ENCODE measurements around the gene ROR1. TPM values are rescaled to one million over a fixed set of nuclear protein-coding genes. Genes with fewer than 3 reads are reported as not detected.

Gene ROR1
- total and polyA plus RNA-seq, 12 donors: 2.9 to 36.2 (median 15.3) TPM

- Histone ChIP-seq H3K9me3 (peaks cover 0 to 8% (median 0%) of the 10 kb centered on the region in 11 donors), H3K36me3 (no peaks in the 10 kb centered on the region), H3K27ac (no peak overlapping the region), H3K4me3 (no peak overlapping the region), H3K27me3 (no peaks in the 10 kb centered on the region), H3K4me1 (peaks cover 0 to 15% (median 8%) of the 10 kb centered on the region in 9 donors)
- WGBS, 2 donors: 95 to 99% methylated on average over 2 of the region's 2 CpGs
- intact Hi-C loops (cut with DNase I): loop anchor here in 1 of 10 donors (10.0 kb wide), 1 partner anchor 86 kb away; no protein-coding TSS in a partner anchor
- no peak for DNase-seq
- no peak for ATAC-seq
- no peak for TF ChIP-seq CTCF (IDR thresholded peaks at IDR 0.05)
Measured at GRCh38 chr1:64030411-64030810, 256.6 kb downstream of the ROR1 start.

GRCh38 chr1:64031236-64031635 lies 257.4 kb downstream of the ROR1 start:
- TF ChIP-seq CTCF (IDR thresholded peaks at IDR 0.05): no peak
- no peak overlapping the region for H3K4me3 ChIP-seq
- intact Hi-C loops (cut with DNase I): loop anchor here in 1 of 10 donors (10.0 kb wide), 1 partner anchor 86 kb away; no protein-coding TSS in a partner anchor
- ATAC-seq (peak in 3 of 8 donors; percentile 41 to 59 (median 51)), DNase-seq (no peak)
- peaks cover 0 to 15% (median 8%) of the 10 kb centered on the region in 9 donors for H3K4me1 ChIP-seq
- WGBS, 2 donors: 62 to 86% methylated on average over 1 of the region's 1 CpG
- no peak overlapping the region for H3K27ac ChIP-seq
- no peaks in the 10 kb centered on the region for H3K27me3 ChIP-seq
- peaks cover 0 to 8% (median 0%) of the 10 kb centered on the region in 11 donors for H3K9me3 ChIP-seq
- no peaks in the 10 kb centered on the region for H3K36me3 ChIP-seq

GRCh38 chr1:64033667-64034220 lies 259.9 kb downstream of the ROR1 start:
- no peak for TF ChIP-seq CTCF (IDR thresholded peaks at IDR 0.05)
- DNase-seq (peak in 1 of 2 donors; percentile 41), ATAC-seq (peak in 7 of 8 donors; percentile 74 to 89 (median 81))
- Histone ChIP-seq H3K4me3 (no peak overlapping the region), H3K27ac (no peak overlapping the region), H3K4me1 (peaks cover 0 to 37% (median 19%) of the 10 kb centered on the region in 9 donors), H3K27me3 (no peaks in the 10 kb centered on the region), H3K9me3 (no peaks in the 10 kb centered on the region), H3K36me3 (no peaks in the 10 kb centered on the region)
- 35 to 43% methylated on average over 3 of the region's 3 CpGs for WGBS, 2 donors
- intact Hi-C loops (cut with DNase I): loop anchor here in 1 of 10 donors (10.0 kb wide), 1 partner anchor 89 kb away; no protein-coding TSS in a partner anchor

- intact Hi-C loops (cut with DNase I): loop anchor here in 1 of 10 donors (10.0 kb wide), 1 partner anchor 92 kb away; no protein-coding TSS in a partner anchor
- Histone ChIP-seq H3K27me3 (no peaks in the 10 kb centered on the region), H3K4me3 (no peak overlapping the region), H3K27ac (no peak overlapping the region), H3K9me3 (no peaks in the 10 kb centered on the region), H3K4me1 (peaks cover 4 to 59% (median 36%) of the 10 kb centered on the region in 9 donors), H3K36me3 (no peaks in the 10 kb centered on the region)
- no peak for TF ChIP-seq CTCF (IDR thresholded peaks at IDR 0.05)
- DNase-seq: no peak
- WGBS, 2 donors: 74 to 82% methylated on average over 2 of the region's 2 CpGs
- ATAC-seq: no peak
Measured at GRCh38 chr1:64036549-64036948, 262.7 kb downstream of the ROR1 start.

Data from heart right ventricle (tissue), 16 donors.